NCI-H2029 (cell line): ENCODE data around the gene COQ8B.
"Not testable (repeated sequence)": the region's sequence is repeated elsewhere in the genome, so short reads cannot be mapped to it uniquely, and the experiment has no call there.

Experiments
- DNase-seq: peaks from one replicate; lab custom pipeline; 2025; lab: John Stamatoyannopoulos, UW

COQ8B gene

GRCh38 chr19:40741527-40742390, 25.1 kb upstream of the COQ8B start:
- DNase-seq, result no peak

GRCh38 chr19:40740747-40741146, 24.1 kb upstream of the COQ8B start:
- DNase-seq, result no peak

- DNase-seq, result no peak
These were observed 23.4 kb upstream of the COQ8B start for GRCh38 chr19:40739871-40740703.

- DNase-seq, result no peak
These were observed 22.5 kb upstream of the COQ8B start for GRCh38 chr19:40739030-40739839.

GRCh38 chr19:40737102-40737644, 20.5 kb upstream of the COQ8B start:
- no peak for DNase-seq

- DNase-seq, result no peak
These were observed 20.0 kb upstream of the COQ8B start for GRCh38 chr19:40736661-40737060.

GRCh38 chr19:40735013-40735771, 18.5 kb upstream of the COQ8B start:
- DNase-seq, result no peak

- no peak for DNase-seq
These were observed 16.5 kb upstream of the COQ8B start for GRCh38 chr19:40733149-40733548.

GRCh38 chr19:40732304-40732703, 15.6 kb upstream of the COQ8B start:
- not testable (repeated sequence) for DNase-seq

GRCh38 chr19:40730065-40730464, 13.4 kb upstream of the COQ8B start:
- DNase-seq, result not testable (repeated sequence)

GRCh38 chr19:40726279-40726678, 9.6 kb upstream of the COQ8B start:
- no peak for DNase-seq

GRCh38 chr19:40724855-40725254, 8.2 kb upstream of the COQ8B start:
- no peak for DNase-seq

- no peak for DNase-seq
These were observed 7.6 kb upstream of the COQ8B start for GRCh38 chr19:40724315-40724714.

- no peak for DNase-seq
These were observed 7.1 kb upstream of the COQ8B start for GRCh38 chr19:40723661-40724254.

- DNase-seq, result no peak
These were observed 5.4 kb upstream of the COQ8B start for GRCh38 chr19:40721936-40722661.

- DNase-seq, result no peak
These were observed 4.4 kb upstream of the COQ8B start for GRCh38 chr19:40721140-40721486.

- DNase-seq, result peak; percentile 5
These were observed 2.8 kb upstream of the COQ8B start for GRCh38 chr19:40719414-40719894.

- DNase-seq, result peak; percentile 16
These were observed 2.2 kb upstream of the COQ8B start for GRCh38 chr19:40718774-40719391.
